BLaER1 (cell line): ENCODE data around the gene RALY.

Source experiments
- H3K27ac ChIP-seq: shearing (Covaris generic); formaldehyde crosslinking; 2 replicates; pipeline ENCODE4 v1.8.1; 2022
- H3K27me3 ChIP-seq: shearing (Covaris generic); formaldehyde crosslinking; 2 replicates; pipeline ENCODE4 v1.8.1; 2022
- H3K36me3 ChIP-seq: shearing (Covaris generic); formaldehyde crosslinking; 2 replicates; pipeline ENCODE4 v1.8.1; 2022
- H3K4me1 ChIP-seq: shearing (Covaris generic); formaldehyde crosslinking; 2 replicates; pipeline ENCODE4 v1.8.1; 2022
- H3K4me2 ChIP-seq: shearing (Covaris generic); formaldehyde crosslinking; 2 replicates; pipeline ENCODE4 v1.8.1; 2022
- H3K4me3 ChIP-seq: shearing (Covaris generic); formaldehyde crosslinking; 2 replicates; pipeline ENCODE4 v1.8.1; 2022
- H3K9ac ChIP-seq: shearing (Covaris generic); formaldehyde crosslinking; 2 replicates; pipeline ENCODE4 v1.8.1; 2022
- H3K9me3 ChIP-seq: shearing (Covaris generic); formaldehyde crosslinking; 2 replicates; pipeline ENCODE4 v1.8.1; 2022
- H4K20me1 ChIP-seq: shearing (Covaris generic); formaldehyde crosslinking; 2 replicates; pipeline ENCODE4 v1.8.1; 2022
- Cebpa-rat ChIP-seq: shearing (Covaris generic); IDR thresholded peaks from 2 replicates; pipeline ENCODE4 v1.8.1; 2022

The RALY gene

GRCh38 chr20:34013554-34013953 is 19.8 kb downstream of the RALY start:
- Histone ChIP-seq H3K27ac (no peak overlapping the region), H3K4me2 (no peak overlapping the region), H3K4me1 (peaks cover 71% of the 10 kb centered on the region), H3K36me3 (peaks cover 44% of the 10 kb centered on the region), H4K20me1 (peaks cover 100% of the 10 kb centered on the region), H3K4me3 (no peak overlapping the region), H3K9me3 (no peaks in the 10 kb centered on the region), H3K9ac (no peak overlapping the region), H3K27me3 (no peaks in the 10 kb centered on the region)
- no peak for TF ChIP-seq Cebpa-rat

GRCh38 chr20:34014878-34015277 is 21.2 kb downstream of the RALY start:
- no peak for TF ChIP-seq Cebpa-rat
- no peak overlapping the region for H3K4me2 ChIP-seq
- no peak overlapping the region for H3K27ac ChIP-seq
- no peak overlapping the region for H3K9ac ChIP-seq
- H3K9me3 ChIP-seq = no peaks in the 10 kb centered on the region
- no peaks in the 10 kb centered on the region for H3K27me3 ChIP-seq
- no peak overlapping the region for H3K4me3 ChIP-seq
- peaks cover 48% of the 10 kb centered on the region for H3K36me3 ChIP-seq
- H3K4me1 ChIP-seq = peaks cover 71% of the 10 kb centered on the region
- peaks cover 100% of the 10 kb centered on the region for H4K20me1 ChIP-seq

- Histone ChIP-seq H3K9ac (no peak overlapping the region), H3K4me1 (peaks cover 71% of the 10 kb centered on the region), H3K4me3 (no peak overlapping the region), H4K20me1 (peaks cover 100% of the 10 kb centered on the region), H3K4me2 (no peak overlapping the region; the same call in 1 of the 2 replicates), H3K36me3 (peaks cover 48% of the 10 kb centered on the region), H3K27ac (no peak overlapping the region), H3K27me3 (no peaks in the 10 kb centered on the region), H3K9me3 (no peaks in the 10 kb centered on the region)
- TF ChIP-seq Cebpa-rat = no peak
These were observed 22.0 kb downstream of the RALY start for GRCh38 chr20:34015401-34016335.

- Histone ChIP-seq H3K27me3 (no peaks in the 10 kb centered on the region), H3K9me3 (no peaks in the 10 kb centered on the region), H3K9ac (no peak overlapping the region), H3K4me1 (peaks cover 77% of the 10 kb centered on the region), H3K4me2 (no peak overlapping the region; the same call in 1 of the 2 replicates), H3K4me3 (no peak overlapping the region), H3K27ac (no peak overlapping the region), H3K36me3 (peaks cover 51% of the 10 kb centered on the region), H4K20me1 (peaks cover 100% of the 10 kb centered on the region)
- no peak for TF ChIP-seq Cebpa-rat
These were observed 23.0 kb downstream of the RALY start for GRCh38 chr20:34016736-34017135.

GRCh38 chr20:34017610-34018009 is 23.9 kb downstream of the RALY start:
- no peak for TF ChIP-seq Cebpa-rat
- H3K27me3 ChIP-seq = no peaks in the 10 kb centered on the region
- peaks cover 100% of the 10 kb centered on the region for H4K20me1 ChIP-seq
- no peak overlapping the region for H3K9ac ChIP-seq
- no peak overlapping the region for H3K4me3 ChIP-seq
- H3K4me1 ChIP-seq = peaks cover 77% of the 10 kb centered on the region
- peaks cover 42% of the 10 kb centered on the region for H3K36me3 ChIP-seq
- no peak overlapping the region for H3K27ac ChIP-seq
- H3K9me3 ChIP-seq = no peaks in the 10 kb centered on the region
- H3K4me2 ChIP-seq = no peak overlapping the region

GRCh38 chr20:34018166-34018565 is 24.5 kb downstream of the RALY start:
- Histone ChIP-seq H3K9me3 (no peaks in the 10 kb centered on the region), H3K27ac (no peak overlapping the region), H3K4me2 (no peak overlapping the region), H3K27me3 (no peaks in the 10 kb centered on the region), H3K36me3 (peaks cover 42% of the 10 kb centered on the region), H4K20me1 (peaks cover 100% of the 10 kb centered on the region), H3K4me1 (peaks cover 81% of the 10 kb centered on the region), H3K4me3 (no peak overlapping the region), H3K9ac (no peak overlapping the region)
- no peak for TF ChIP-seq Cebpa-rat

- Histone ChIP-seq H4K20me1 (peaks cover 100% of the 10 kb centered on the region), H3K4me2 (peak overlapping the region; percentile 57), H3K9ac (no peak overlapping the region; the same call in 1 of the 2 replicates), H3K36me3 (peaks cover 45% of the 10 kb centered on the region), H3K27ac (no peak overlapping the region), H3K27me3 (no peaks in the 10 kb centered on the region), H3K4me1 (peaks cover 85% of the 10 kb centered on the region), H3K9me3 (no peaks in the 10 kb centered on the region), H3K4me3 (no peak overlapping the region)
- TF ChIP-seq Cebpa-rat = no peak
These were observed 28.6 kb downstream of the RALY start for GRCh38 chr20:34022151-34022838.

GRCh38 chr20:34022839-34023234 is 29.1 kb downstream of the RALY start:
- no peak for TF ChIP-seq Cebpa-rat
- Histone ChIP-seq H4K20me1 (peaks cover 100% of the 10 kb centered on the region), H3K4me2 (peak overlapping the region; percentile 57), H3K4me3 (no peak overlapping the region), H3K27ac (no peak overlapping the region), H3K9me3 (no peaks in the 10 kb centered on the region), H3K36me3 (peaks cover 44% of the 10 kb centered on the region), H3K9ac (no peak overlapping the region; the same call in 1 of the 2 replicates), H3K4me1 (peaks cover 80% of the 10 kb centered on the region), H3K27me3 (no peaks in the 10 kb centered on the region)

- Histone ChIP-seq H3K36me3 (peaks cover 42% of the 10 kb centered on the region), H3K4me3 (no peak overlapping the region), H3K9ac (no peak overlapping the region), H4K20me1 (peaks cover 100% of the 10 kb centered on the region), H3K27me3 (no peaks in the 10 kb centered on the region), H3K4me2 (peak overlapping the region; percentile 57), H3K4me1 (peaks cover 68% of the 10 kb centered on the region), H3K9me3 (no peaks in the 10 kb centered on the region), H3K27ac (no peak overlapping the region)
- no peak for TF ChIP-seq Cebpa-rat
These were observed 30.4 kb downstream of the RALY start for GRCh38 chr20:34023937-34024722.
